Cardiac fibroblast (primary cell): Measurements from ENCODE around the gene HTR2A.
A peak's percentile ranks its signal among the peaks of the same experiment; 100 is the strongest.

Experiments used
- DNase-seq, 2 donors: peaks; one replicate each; pipeline versions ENCODE4 v3.0.0 to v3.0.0-alpha.2; 2010; ENCODE audit warnings: low read depth in 2 of 2
- H3K4me3 ChIP-seq, 2 donors: replicated peaks in 1 of 2; 1 replicate in 1 of 2; 2 replicates in 1 of 2; pipeline ENCODE4 v1.5.1; 2011; ENCODE audit warnings: low read depth in 2 of 2, low read length in 2 of 2, mild to moderate bottlenecking in 2 of 2, moderate library complexity in 1 of 2
- TF ChIP-seq, protein P1 (sequence below): IDR thresholded peaks from one replicate; pipeline ENCODE4 v1.5.1; 2011; ENCODE audit warnings: low read depth, mild to moderate bottlenecking, low read length, inconsistent platforms

Gene HTR2A

GRCh38 chr13:46899801-46900200, 2.9 kb upstream of the HTR2A start:
- TF ChIP-seq, protein P1, sequence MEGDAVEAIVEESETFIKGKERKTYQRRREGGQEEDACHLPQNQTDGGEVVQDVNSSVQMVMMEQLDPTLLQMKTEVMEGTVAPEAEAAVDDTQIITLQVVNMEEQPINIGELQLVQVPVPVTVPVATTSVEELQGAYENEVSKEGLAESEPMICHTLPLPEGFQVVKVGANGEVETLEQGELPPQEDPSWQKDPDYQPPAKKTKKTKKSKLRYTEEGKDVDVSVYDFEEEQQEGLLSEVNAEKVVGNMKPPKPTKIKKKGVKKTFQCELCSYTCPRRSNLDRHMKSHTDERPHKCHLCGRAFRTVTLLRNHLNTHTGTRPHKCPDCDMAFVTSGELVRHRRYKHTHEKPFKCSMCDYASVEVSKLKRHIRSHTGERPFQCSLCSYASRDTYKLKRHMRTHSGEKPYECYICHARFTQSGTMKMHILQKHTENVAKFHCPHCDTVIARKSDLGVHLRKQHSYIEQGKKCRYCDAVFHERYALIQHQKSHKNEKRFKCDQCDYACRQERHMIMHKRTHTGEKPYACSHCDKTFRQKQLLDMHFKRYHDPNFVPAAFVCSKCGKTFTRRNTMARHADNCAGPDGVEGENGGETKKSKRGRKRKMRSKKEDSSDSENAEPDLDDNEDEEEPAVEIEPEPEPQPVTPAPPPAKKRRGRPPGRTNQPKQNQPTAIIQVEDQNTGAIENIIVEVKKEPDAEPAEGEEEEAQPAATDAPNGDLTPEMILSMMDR = no peak
- no peak overlapping the region for H3K4me3 ChIP-seq
- no peak for DNase-seq

- H3K4me3 ChIP-seq = no peak overlapping the region
- TF ChIP-seq, protein P1 = no peak
- DNase-seq = no peak
Observed at GRCh38 chr13:46895381-46895780, 1.5 kb downstream of the HTR2A start.

GRCh38 chr13:46894568-46894967, 2.3 kb downstream of the HTR2A start:
- peak overlapping the region; percentile 64 to 68 for H3K4me3 ChIP-seq

DNA sequence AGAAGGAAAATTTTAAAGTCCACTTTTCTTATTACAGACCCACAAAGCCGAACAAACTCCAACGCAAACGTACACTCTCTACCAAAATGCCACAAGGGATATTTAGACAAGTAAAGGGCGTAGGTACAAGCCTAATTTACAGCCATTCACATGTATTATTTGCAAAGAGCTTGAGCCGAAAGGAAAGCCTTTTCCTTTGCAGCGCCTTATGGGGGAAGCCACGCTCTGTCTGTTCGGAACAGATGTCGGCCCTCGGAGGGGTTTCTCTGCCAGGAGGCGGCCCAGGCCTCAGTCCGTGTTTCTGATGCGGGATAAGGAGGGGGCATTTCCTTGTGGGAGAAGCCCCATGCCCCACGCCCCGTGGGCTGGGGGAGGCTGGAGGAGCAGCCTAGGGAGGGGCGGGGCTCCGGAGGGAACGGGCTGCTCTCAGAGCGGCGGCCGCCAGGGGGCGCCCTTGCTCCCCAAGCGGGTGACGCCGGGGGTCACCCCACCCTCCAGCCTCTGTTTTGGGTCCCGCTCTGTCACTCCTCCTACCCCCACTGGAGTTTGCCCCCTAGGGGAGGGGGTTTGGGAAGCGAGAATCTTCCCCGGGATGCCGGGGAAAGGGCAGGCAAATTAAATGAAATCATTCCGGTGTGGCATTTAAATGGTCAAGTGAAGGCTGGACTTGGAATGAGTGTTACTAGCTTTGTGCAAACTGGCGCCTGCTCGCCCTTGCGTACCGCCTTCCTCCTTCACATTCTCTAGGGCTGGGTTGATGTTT, 2.9 kb downstream of the HTR2A start:
- DNase-seq = peak; percentile 53 to 60

More at GRCh38 chr13:46894568-46894967, 2.3 kb downstream of the HTR2A start:
- no peak for DNase-seq
- TF ChIP-seq, protein P1 = no peak

DNA sequence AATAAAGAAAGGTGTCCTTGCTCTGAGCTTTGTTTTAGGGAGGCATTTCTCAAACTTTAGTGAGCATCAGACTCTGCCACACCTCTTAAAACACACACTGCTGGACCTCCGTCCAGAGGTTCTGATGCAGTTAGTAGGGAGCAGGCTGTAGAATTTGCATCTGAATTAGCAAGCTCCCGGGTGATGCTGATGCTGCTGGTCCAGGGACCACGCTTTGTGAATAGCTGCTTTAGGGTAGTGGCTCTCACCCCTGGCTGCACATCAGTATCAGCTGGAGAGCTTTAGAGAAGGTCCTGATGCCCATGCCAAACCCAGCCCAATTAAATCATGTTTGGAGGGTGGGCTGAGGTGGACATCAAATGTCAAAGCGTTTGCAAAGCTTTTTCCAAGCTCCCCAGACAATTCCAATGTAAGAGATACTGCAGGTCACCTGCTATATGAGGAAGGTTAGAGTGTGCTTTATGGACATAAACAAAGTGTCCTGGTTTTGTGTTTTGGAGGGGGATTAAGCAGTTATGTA, 3.6 kb downstream of the HTR2A start:
- TF ChIP-seq, protein P1 = no peak
- no peak for DNase-seq
- H3K4me3 ChIP-seq = no peak overlapping the region

More for the DNA sequence above, 2.9 kb downstream of the HTR2A start:
- peak overlapping the region; percentile 64 to 68 for H3K4me3 ChIP-seq
- TF ChIP-seq, protein P1 = peak; percentile 85

DNA sequence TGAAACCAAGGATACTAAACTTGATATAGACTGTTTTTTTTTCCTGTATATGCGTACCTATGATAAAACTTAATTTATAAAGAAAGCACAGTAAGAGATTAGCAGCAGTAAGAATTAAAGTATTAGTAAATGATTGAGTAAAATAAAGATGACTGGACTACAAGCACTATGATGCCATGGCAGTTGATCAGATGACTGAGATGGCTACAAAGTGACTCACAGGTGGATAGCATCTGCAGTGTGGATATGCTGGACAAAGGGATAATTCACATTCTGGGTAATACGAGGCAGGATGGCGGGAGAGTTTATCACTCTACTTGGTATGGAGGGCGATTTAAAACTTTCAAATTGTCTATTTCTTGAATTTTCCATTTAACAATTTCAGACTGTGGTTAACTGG, 11.8 kb downstream of the HTR2A start:
- TF ChIP-seq, protein P1 = no peak
- DNase-seq = peak in 1 of 2 donors; percentile 23
- no peak overlapping the region for H3K4me3 ChIP-seq

- TF ChIP-seq, protein P1 = no peak
- DNase-seq = no peak
- no peak overlapping the region for H3K4me3 ChIP-seq
Observed at GRCh38 chr13:46884531-46884930, 12.3 kb downstream of the HTR2A start.
